ENCODE measurements around the gene CTDSPL2. TPM values are rescaled to one million over a fixed set of nuclear protein-coding genes. Genes with fewer than 3 reads are reported as not detected.

CTDSPL2 gene
- total and polyA plus RNA-seq, 2 donors (not counting 3 experiments of a cell fraction or from before 2014, with no cell fraction given) = 12.2 to 55.1 TPM

GRCh38 chr15:44568338-44568737 is 140.9 kb downstream of the CTDSPL2 start:
- H3K36me3 ChIP-seq (ENCODE audit: control insufficient read depth in 2 of 2, extremely low read depth in 1 of 2, insufficient read depth in 2 of 2, low read length in 2 of 2) = peaks cover 16 to 28% of the 10 kb centered on the region in 2 experiments
- BruUV-seq (replicated peaks) = no TSS peak

More at GRCh38 chr15:44568338-44568737, 140.9 kb downstream of the CTDSPL2 start:
- Histone ChIP-seq H3K79me2 (ENCODE audit: control insufficient read depth, insufficient read depth, low read length) (no peaks in the 10 kb centered on the region), H3K9ac (replicated peaks; ENCODE audit: extremely low read depth, insufficient read depth, low read length) (no peak overlapping the region), H2AFZ (ENCODE audit: low read depth, low read length) (no peak overlapping the region), H3K4me1 (ENCODE audit: control insufficient read depth, extremely low read depth, insufficient read depth, low read length) (no peaks in the 10 kb centered on the region), H3K27me3 (ENCODE audit: control insufficient read depth in 2 of 2, insufficient read depth in 2 of 2, low read length in 2 of 2) (no peaks in the 10 kb centered on the region), H4K20me1 (replicated peaks; ENCODE audit: control insufficient read depth, extremely low read depth, insufficient read depth, low read length) (no peaks in the 10 kb centered on the region), H3K27ac (ENCODE audit: insufficient read depth, low read depth, low read length) (no peak overlapping the region), H3K9me1 (replicated peaks; ENCODE audit: control insufficient read depth, extremely low read depth, insufficient read depth, low read length) (no peaks in the 10 kb centered on the region), H3K9me3 (replicated peaks; ENCODE audit: control insufficient read depth, insufficient read depth, low read length) (no peaks in the 10 kb centered on the region), H3K4me2 (ENCODE audit: insufficient read depth, low read length) (no peak overlapping the region), H3K4me3 (replicated peaks in 1 of 3; ENCODE audit: insufficient read depth in 1 of 3, low read depth in 1 of 3, low read length in 3 of 3) (no peak overlapping the region)
- no peak for TF ChIP-seq FOS (IDR thresholded peaks at IDR 0.05; ENCODE audit: borderline replicate concordance, insufficient read depth, low read length)
- TF ChIP-seq CTCF (IDR thresholded peaks at IDR 0.05; ENCODE audit: extremely low read depth in 1 of 2, insufficient read depth in 1 of 2, low read depth in 1 of 2, low read length in 2 of 2) = no peak
- no peak for TF ChIP-seq MAX (IDR thresholded peaks at IDR 0.05; ENCODE audit: insufficient read depth, insufficient read length)
- no peak for TF ChIP-seq POLR2A (IDR thresholded peaks at IDR 0.05; ENCODE audit: low read depth, low read length)
- ChIA-PET CTCF (interaction anchor here (3.0 kb wide), 1 partner anchor 11 kb away, joined by 12 read pairs; no protein-coding TSS in a partner anchor), POLR2A (interaction anchor here (0.7 kb wide), 1 partner anchor 545 kb away, joined by 6 read pairs; no protein-coding TSS in a partner anchor)
- FAIRE-seq = peak; percentile 57
- intact Hi-C loops (cut with micrococcal nuclease) (no loop called here), dilution Hi-C loops (cut with MboI; ENCODE audit: extremely low pct_ligation_motif_present, low sequenced_read_pairs) (no loop called here)
- DNase-seq (ENCODE audit: low read depth, low spot score) = no peak
